Renal pelvis (tissue), 4 donors: Measurements from ENCODE around the gene GNPTAB. TPM values are rescaled to one million over a fixed set of nuclear protein-coding genes. Genes with fewer than 3 reads are reported as not detected.

ENCODE experiments used
- DNase-seq: peaks from one replicate; pipeline ENCODE4 v3.0.0-alpha.2; 2013
- polyA plus RNA-seq, 3 donors: library from polyadenylated mRNA; unstranded; fragments of 120-200 nt; gene quantifications; one replicate each; pipeline ENCODE4 v1.2.1, GENCODE V29; 2013; ENCODE audit not compliant: insufficient read length in 3 of 3

GNPTAB gene
- polyA plus RNA-seq, 3 donors, result 28.2 to 43.6 (median 36.4) TPM

- DNase-seq, result no peak
These were observed 53.3 kb downstream of the GNPTAB start for GRCh38 chr12:101777485-101777884.

GRCh38 chr12:101775816-101776215 lies 54.9 kb downstream of the GNPTAB start:
- no peak for DNase-seq

GRCh38 chr12:101773650-101774162 lies 57.1 kb downstream of the GNPTAB start:
- peak; percentile 22 for DNase-seq

GRCh38 chr12:101772012-101772775 lies 58.6 kb downstream of the GNPTAB start:
- no peak for DNase-seq

- DNase-seq, result no peak
These were observed 60.9 kb downstream of the GNPTAB start for GRCh38 chr12:101769865-101770264.

GRCh38 chr12:101768781-101769180 lies 62.0 kb downstream of the GNPTAB start:
- DNase-seq, result no peak

GRCh38 chr12:101767537-101767936 lies 63.2 kb downstream of the GNPTAB start:
- no peak for DNase-seq

GRCh38 chr12:101764051-101764792 lies 66.5 kb downstream of the GNPTAB start:
- DNase-seq, result no peak

GRCh38 chr12:101763246-101763931 lies 67.4 kb downstream of the GNPTAB start:
- no peak for DNase-seq

- no peak for DNase-seq
These were observed 69.0 kb downstream of the GNPTAB start for GRCh38 chr12:101761781-101762180.

- no peak for DNase-seq
These were observed 69.4 kb downstream of the GNPTAB start for GRCh38 chr12:101761350-101761749.

- peak; percentile 8 for DNase-seq
These were observed 71.2 kb downstream of the GNPTAB start for GRCh38 chr12:101759396-101760047.

- DNase-seq, result no peak
These were observed 80.6 kb downstream of the GNPTAB start for GRCh38 chr12:101750152-101750551.

- no peak for DNase-seq
These were observed 81.1 kb downstream of the GNPTAB start for GRCh38 chr12:101749657-101750056.

- no peak for DNase-seq
These were observed 81.9 kb downstream of the GNPTAB start for GRCh38 chr12:101748907-101749306.

- DNase-seq, result no peak
These were observed 83.1 kb downstream of the GNPTAB start for GRCh38 chr12:101747697-101748096.

- peak; percentile 14 for DNase-seq
These were observed 84.1 kb downstream of the GNPTAB start for GRCh38 chr12:101746661-101747060.

GRCh38 chr12:101746196-101746595 lies 84.6 kb downstream of the GNPTAB start:
- DNase-seq, result no peak

GRCh38 chr12:101745481-101745880 lies 85.3 kb downstream of the GNPTAB start:
- DNase-seq, result no peak

- no peak for DNase-seq
These were observed 86.9 kb downstream of the GNPTAB start for GRCh38 chr12:101743724-101744472.

GRCh38 chr12:101743242-101743641 lies 87.5 kb downstream of the GNPTAB start:
- no peak for DNase-seq
